HL-60 (cell line): ENCODE results near the gene SCAMP3.

Source experiments
- POLR2AphosphoS5 ChIP-seq: IDR thresholded peaks from 2 replicates; pipeline ENCODE4 v1.6.1; 2012; ENCODE audit warnings: low read depth
- SPI1 ChIP-seq: IDR thresholded peaks from 2 replicates; pipeline ENCODE4 v1.6.1; 2012; ENCODE audit warnings: low read depth, mild to moderate bottlenecking, borderline replicate concordance
- TF ChIP-seq, protein P1 (sequence below): IDR thresholded peaks from one replicate; pipeline ENCODE4 v1.5.1; 2011; ENCODE audit warnings: low read length, control low read depth, inconsistent platforms; ENCODE audit not compliant: insufficient read depth
- TF ChIP-seq, protein P2 (sequence below): IDR thresholded peaks from 2 replicates; pipeline ENCODE4 v1.6.1; 2012; ENCODE audit warnings: low read depth; ENCODE audit not compliant: insufficient replicate concordance

DNA sequence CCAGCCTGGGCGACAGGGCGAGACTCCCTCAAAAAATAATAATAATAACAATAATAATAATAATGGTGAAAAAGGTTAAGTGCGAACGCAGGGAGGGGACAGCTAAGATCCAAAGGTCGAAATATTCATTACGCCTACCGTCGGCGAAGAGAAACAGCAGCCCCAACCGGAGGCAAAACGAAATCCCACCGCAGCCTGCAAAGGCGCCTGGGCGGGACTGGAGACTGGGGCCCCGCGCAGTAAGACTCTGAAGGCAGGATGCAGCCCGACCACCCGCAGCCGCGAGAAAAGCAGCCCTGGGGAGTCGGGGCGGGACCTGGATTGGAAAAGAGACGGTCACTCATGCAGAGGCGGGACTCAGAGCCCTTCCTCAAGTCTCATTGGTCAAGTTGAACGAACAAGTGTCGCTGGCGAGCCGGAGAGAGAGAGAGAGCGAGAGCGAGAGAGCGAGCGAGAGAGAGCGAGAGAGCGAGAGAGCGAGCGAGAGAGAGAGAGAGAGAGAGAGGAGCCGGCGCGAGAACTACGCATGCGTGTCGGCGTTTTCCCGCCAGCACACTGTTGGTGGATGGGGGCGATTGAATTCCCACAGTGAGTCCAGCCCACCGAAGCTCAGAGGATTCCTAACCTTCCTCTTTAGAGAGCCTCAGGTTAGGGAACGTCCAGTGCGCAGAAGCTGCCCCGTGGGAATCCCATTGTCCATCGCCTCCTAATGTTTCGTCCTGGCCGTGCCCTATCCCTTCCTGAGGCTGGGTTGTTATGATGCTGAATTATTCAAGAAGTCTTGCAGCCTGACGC, 17.6 kb downstream of the SCAMP3 start:
- TF ChIP-seq, protein P1, sequence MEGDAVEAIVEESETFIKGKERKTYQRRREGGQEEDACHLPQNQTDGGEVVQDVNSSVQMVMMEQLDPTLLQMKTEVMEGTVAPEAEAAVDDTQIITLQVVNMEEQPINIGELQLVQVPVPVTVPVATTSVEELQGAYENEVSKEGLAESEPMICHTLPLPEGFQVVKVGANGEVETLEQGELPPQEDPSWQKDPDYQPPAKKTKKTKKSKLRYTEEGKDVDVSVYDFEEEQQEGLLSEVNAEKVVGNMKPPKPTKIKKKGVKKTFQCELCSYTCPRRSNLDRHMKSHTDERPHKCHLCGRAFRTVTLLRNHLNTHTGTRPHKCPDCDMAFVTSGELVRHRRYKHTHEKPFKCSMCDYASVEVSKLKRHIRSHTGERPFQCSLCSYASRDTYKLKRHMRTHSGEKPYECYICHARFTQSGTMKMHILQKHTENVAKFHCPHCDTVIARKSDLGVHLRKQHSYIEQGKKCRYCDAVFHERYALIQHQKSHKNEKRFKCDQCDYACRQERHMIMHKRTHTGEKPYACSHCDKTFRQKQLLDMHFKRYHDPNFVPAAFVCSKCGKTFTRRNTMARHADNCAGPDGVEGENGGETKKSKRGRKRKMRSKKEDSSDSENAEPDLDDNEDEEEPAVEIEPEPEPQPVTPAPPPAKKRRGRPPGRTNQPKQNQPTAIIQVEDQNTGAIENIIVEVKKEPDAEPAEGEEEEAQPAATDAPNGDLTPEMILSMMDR, result peak; percentile 23
- TF ChIP-seq POLR2AphosphoS5 (peak; percentile 90), SPI1 (no peak)
- TF ChIP-seq, protein P2, sequence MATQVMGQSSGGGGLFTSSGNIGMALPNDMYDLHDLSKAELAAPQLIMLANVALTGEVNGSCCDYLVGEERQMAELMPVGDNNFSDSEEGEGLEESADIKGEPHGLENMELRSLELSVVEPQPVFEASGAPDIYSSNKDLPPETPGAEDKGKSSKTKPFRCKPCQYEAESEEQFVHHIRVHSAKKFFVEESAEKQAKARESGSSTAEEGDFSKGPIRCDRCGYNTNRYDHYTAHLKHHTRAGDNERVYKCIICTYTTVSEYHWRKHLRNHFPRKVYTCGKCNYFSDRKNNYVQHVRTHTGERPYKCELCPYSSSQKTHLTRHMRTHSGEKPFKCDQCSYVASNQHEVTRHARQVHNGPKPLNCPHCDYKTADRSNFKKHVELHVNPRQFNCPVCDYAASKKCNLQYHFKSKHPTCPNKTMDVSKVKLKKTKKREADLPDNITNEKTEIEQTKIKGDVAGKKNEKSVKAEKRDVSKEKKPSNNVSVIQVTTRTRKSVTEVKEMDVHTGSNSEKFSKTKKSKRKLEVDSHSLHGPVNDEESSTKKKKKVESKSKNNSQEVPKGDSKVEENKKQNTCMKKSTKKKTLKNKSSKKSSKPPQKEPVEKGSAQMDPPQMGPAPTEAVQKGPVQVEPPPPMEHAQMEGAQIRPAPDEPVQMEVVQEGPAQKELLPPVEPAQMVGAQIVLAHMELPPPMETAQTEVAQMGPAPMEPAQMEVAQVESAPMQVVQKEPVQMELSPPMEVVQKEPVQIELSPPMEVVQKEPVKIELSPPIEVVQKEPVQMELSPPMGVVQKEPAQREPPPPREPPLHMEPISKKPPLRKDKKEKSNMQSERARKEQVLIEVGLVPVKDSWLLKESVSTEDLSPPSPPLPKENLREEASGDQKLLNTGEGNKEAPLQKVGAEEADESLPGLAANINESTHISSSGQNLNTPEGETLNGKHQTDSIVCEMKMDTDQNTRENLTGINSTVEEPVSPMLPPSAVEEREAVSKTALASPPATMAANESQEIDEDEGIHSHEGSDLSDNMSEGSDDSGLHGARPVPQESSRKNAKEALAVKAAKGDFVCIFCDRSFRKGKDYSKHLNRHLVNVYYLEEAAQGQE, result peak; percentile 54
